ENCODE measurements around the gene PYGM.

PYGM gene

DNA sequence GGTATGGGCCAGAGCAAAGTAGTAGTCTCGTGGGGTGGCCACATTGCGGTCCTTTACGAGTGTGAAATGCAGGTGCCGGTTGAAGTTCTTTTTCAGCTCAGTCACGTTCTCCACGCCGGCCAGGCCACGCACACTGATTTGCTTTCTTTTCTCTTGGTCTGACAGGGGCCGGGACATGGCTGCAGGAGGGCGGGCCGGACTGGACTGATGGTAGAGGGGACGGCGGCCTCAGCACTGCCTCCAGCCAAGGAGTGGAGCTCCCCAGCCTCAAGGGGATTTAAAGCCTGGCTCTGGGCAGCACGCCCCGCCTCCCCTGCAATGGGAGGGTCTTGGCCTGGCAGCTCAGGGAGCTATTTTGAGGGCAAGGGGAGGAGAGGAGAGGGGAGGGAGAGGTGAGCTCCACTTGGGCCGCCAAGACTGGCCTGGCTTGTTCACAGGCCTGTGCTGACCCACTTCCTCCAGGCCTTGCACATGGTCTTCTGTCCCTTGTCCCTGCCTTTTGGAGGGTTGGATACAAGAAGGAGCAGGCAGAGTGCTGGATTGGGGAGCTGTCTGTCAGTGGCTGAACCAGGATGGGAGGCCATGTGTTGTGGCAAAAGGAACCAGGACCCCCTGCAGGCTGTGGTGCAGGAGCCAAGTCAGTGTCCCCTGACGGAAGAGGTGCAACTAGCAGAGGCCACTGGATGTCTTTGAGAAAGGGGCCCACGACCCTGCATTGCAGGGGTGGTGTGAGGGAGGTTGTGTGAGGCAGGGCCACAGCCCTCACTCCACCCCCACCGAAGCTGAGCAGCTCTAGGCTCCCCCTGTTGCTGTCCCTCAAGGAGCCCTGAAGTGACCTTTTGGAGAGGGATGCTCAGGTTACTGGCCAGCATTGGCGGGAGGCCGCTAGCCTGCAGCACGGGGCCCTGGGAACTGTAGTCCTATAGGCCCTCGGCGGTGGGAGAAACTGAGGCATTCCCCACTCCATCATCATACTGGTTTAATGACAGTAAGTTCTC, at the start of gene PYGM:
PYGM (minus strand) TSS at position 253 of the 998 bp plus-strand sequence; CDS start at position 177, 76 bp downstream.
- no peak for DNase-seq (ENCODE audit: low read depth)

DNA sequence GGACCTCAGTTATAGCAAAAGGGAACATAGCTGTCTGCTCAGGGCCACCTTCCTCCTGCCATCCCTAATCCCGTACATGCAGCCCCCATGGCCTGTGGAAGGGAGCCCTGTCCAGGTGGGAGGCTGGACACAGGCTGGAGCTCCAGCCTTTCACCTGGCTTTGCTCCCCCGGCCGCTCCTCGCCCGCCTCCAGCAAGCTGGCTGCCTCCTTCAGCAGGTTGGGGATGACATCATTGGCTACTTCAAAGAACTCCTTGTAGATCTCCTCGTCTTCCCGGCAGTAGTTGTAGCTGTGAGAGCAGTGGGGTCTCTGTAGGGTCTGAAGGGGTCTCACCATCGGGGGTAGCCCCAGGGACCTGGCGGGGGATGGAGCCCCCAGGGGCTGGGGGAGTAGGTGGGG, 45.7 kb upstream of the PYGM start:
- no peak for DNase-seq (ENCODE audit: low read depth)

DNA sequence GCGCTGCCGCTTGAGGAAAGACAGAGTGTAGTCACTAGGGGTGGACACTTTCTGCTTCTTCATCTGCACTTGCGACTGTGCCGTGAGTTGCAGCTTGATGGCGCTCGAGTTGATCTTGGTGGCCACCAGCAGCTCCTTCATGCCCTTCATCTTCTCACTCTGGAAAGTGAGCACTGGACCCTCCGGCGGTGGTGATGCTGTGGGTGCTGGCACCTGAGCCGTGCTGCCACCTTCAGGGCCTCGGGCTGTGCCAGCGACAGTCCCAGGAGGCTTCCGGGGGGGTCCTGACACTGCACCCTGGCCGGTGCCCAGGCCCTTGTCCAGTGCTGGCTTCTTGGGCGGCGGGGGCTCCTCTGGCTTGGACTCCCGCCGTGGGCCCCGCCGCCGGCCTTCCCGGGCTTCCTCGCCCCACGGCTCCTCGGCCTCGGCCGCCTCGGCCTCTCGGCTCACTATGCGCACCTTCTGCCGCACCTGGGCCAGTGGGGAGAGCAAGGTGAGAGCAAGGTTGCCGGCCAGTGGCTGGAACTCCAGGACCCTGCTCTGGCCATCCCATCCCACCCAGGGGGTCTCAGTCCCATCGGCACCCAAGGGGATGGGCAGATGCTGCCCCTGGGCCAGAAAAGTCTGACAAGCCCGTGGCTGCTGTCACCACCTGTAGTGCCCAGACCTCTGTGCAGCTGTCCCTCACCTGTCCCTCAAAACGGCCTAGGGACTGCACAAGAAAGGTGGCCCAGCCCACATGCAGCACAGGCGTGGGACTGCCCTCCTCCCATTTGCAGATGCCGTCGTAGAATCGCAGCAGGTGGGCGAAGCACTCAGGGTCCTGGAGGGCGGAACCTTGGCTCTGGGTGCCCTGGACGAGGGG, 44.8 kb upstream of the PYGM start:
- no peak for DNase-seq (ENCODE audit: low read depth)

DNA sequence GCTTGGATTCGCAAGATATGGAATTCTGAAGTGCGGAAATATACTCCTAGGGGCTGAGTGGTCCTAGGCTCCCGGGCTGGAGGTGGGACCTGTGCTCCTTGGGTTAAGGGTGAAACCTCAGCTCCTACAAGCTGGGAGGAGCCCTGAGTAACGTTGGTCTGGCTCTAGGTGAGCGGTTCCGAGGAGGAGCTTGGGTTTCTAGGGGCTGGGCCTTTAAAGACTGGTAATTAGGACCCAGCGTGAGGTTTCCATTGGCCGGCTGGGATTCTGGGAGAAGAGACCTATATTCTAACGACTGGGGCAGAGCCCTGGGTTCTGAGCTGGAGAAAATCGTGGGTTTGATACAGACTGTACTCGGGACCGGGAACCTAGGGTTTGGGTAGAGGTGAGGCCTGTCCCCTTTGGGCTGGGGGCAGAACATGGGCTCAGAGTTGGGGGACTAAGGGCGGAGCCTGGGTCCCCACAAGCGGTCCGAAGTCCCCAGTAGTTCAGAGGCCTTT, 44.1 kb upstream of the PYGM start:
- DNase-seq (ENCODE audit: low read depth): no peak

DNA sequence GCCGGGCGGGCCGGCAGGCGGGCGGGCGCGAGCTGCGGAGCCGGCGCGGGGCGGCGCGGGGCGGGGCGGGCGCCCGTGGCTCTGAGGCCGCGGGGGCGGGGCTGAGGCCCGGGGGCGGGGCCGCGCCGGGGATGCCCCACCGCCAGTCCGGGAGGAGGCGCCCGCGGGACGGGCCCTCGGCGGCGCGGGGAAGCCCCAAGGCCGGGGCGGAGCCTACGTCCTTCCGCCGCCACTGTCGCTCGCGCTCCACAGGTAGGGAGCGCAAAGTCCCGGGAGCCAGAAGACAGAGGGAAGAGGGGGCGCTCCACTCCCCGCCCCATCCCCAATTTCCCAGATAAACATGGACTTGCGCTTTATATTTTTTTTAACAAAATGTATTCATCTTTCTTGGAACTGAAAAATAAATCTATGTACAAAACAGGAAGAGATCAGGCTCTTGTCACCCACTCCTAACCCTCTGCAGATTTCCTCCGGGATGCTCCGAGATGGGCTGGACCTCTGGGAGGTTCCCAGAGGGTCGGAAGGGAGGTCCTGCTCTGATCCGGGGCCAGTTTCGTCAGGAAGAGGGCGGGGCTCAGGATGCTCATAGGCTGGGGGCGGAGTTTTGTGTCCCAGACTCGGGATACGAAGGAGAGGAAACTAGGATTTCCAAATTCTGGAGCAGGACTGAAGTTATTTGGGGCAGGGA, 43.5 kb upstream of the PYGM start, which contains the start of gene MAP4K2:
MAP4K2 (minus strand) TSS at position 57 of the 688 bp plus-strand sequence. CDS start 65 bp downstream, outside the sequence.
- DNase-seq (ENCODE audit: low read depth): peak; percentile 81

DNA sequence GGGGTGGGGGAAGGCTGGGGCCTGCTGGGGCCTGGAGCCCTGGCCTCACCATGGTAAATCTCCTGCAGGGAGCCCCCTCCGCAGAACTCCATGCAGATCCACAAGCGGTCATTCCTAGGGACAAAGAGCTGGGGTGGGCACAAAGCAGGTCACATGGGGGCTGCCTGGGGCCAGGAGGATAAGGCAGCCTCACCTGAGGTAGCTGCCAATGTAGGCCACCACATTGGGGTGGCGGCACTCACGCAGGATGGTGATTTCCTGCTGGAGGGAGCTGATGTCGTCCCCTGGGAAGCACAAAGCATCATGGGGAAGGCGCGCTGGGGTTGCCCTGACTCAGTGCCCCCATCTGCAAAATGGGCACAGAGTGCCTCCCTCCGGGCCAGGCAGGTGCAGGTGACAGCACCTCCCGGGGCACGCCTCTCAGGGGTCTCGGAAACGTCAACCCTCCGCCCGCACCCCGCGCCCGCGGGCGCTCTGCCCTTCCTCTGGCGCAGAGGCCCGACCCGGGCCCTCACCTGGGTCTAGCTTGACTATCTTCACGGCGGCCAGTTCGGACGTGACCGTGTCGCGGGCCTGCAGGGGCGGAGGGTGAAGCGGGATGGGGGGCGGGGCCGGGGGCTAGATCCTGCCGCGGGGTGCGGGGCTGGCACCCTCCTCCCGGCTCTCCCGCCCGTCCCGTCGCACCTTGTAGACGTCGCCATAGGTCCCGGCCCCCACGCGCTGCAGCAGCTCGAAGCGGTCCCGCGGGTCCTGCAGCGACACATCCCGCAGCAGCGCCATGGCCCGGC, 42.8 kb upstream of the PYGM start:
- peak; percentile 17 for DNase-seq (ENCODE audit: low read depth)

DNA sequence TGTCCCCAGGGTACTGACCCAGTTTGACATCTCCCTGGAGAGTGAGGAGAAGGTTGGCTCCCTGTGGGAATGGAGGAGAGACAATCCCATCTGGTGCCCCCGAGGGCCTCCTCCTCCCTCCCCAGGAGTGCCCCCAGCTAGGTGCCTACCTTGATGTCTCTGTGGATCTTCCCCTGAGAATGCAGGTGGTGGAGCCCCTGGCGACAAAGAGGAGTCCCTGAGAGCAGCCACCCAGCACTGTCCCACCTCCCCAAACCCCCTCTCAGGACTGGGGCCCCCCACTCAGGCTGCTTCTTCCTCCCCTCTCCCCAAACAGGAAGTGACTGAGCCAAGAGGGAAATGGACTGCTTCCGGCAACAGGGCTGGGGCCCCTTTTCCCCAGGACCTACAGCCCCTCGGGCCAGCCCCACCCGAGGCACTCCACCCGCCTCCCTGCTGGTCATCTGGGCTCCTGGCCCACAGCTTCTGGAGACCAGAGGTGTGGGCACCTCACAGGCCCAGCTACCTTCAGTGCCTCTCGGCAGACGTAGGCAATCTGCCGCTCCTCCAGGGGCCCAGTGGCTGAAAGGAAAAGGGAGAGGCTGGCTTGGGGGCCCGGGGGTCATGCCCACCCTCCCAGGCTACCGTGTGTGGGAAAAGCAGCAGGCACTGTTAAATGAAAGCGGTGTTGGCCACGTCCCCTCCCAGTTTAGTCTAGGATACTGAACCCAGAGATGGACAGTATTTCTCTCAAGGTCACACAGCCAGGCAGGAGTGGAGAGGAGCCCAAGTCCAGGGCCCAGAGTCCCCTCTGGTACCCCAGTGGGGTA, 42.0 kb upstream of the PYGM start:
- DNase-seq (ENCODE audit: low read depth): no peak

DNA sequence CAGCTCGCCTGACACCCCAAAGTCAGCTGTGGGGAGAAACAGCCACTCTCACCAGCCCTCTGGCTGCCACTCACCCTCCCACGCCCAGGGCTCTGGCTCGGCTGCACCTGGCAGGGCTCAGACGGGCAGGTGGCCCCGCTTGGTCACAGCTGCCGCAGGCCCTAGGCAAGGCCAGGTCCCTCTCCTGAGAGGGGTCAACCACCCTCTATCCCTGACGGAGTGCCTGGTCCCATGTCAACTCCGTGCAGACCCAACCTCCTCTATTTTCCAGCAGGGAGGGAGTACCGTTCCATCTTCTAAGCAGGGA, 41.3 kb upstream of the PYGM start:
- no peak for DNase-seq (ENCODE audit: low read depth)

DNA sequence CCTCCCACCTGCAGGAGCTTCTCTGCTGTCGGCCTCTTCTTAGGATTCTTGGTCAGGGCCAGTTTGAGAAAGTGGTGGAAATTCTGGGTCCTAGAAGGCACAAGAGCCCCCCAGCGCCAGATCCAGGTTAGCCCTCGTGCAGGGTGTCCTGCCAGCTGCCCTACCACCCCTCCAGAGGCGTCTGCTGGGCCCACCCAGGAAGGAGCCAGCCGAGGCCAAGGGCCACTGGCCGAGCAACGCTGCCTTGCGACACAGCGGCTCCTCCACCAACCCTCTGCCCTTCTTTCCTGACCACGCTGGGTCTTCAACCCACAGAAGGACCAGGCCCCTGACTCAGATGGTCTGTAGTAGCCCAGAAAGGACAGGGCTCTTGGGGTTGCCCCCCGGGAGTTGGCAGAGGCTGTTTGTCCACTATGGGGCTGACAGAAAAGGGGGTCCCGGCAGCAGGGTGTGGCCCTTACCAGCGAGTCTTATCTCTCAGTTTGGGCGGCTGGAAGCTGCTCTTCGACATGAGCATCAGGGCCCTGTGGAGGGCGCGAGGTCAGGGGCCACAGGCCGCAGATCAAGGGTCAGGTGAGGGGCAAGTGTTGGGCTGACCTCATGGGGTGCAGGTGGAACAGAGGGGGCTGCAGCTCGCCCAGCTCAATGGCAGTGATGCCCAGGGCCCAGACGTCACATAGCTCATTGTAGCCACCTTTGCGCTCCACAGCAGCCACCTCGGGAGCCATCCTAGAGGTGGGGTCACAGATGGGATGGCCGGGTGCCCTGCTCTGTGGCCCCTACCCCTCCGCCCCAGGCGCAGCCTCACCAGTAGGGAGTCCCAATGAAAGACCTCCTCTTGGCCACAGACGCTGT, 40.8 kb upstream of the PYGM start:
- no peak for DNase-seq (ENCODE audit: low read depth)

DNA sequence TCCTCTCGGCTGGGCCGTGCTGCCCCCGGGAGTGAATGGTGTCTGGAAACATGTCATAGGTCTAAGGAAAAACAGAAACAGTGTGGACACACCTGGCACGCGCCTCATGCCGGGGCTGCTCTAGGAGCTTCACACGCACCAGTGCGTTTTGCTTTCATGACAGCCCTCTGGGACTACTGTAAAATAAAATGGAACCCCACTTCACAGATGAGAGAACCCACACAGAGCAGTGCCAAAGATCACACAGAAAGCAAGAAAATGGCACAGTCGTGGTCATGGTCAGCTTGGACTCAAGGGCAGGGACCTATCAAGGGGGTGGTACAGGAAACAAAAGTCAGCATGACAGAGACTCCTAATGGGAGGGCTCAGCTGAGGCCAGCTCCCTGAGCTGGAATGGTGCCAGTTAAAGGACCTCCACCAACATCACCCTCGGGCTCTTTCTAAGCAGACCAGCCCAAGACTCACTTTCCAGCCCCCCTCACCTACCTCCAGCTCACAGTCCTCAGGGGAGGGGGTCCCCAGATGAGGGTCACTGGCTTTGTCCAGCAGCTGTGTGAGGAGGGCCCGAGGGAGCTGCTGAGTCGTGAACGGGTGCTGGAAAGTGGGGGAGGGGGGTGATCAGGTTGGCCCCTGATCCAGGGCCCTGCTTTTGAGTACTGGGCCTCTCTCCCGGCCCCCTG, 40.0 kb upstream of the PYGM start:
- DNase-seq (ENCODE audit: low read depth): no peak

DNA sequence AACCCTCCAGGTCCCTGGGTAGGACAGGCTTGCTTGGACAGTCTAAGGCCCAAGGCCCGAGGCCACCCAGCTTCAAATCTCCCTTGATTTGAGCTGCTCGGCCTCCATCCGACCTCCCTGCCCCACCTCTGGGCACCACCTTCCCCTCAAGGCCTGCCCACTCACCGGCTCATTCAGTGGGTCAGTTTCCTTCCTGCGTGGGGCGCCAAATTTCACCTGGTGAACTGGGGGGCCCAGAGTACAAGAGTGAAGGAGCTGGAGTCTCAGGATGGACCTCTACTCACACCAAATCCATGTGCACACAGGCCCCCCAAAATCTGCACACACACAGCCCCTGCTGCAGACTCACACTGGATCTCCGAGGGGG, 39.5 kb upstream of the PYGM start:
- DNase-seq (ENCODE audit: low read depth): no peak

DNA sequence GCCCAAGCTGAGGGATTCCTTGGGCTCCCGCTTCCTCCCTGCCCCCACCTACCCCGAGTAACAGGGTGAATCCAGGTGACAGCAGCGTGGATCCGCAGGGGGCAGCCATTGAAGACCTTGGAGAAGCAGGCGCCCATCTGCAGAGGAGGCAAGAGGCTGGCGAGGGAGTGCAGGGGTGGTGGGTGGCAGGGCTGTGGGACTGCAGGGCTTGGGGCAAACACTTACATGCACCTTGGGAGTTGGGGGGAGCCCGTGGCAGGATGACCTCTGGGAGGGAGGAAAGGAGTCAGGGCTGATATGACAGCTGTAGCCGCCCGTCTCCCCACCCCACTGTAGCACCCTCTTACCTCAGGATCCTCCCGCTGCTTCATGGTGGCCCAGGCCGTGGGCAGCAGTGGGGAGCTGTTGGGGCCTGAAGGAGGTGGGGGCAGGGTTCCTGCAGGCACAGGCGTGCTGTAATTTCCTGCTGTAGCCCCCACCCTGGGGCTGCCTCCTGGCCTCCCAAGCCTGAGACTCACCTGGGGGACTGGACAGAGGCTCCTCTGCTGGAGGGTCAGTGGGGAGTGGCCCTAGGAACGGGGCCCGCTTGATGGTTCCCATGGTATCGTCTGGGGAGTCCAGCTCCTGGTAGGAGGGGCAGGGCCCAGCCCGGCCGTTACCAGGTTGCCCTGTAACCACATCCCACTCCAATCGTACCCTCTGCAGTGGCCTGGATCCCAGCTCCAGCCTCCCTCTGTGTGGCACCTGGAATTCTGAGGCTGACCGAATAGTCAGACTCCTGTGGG, 37.2 kb upstream of the PYGM start:
- no peak for DNase-seq (ENCODE audit: low read depth)

DNA sequence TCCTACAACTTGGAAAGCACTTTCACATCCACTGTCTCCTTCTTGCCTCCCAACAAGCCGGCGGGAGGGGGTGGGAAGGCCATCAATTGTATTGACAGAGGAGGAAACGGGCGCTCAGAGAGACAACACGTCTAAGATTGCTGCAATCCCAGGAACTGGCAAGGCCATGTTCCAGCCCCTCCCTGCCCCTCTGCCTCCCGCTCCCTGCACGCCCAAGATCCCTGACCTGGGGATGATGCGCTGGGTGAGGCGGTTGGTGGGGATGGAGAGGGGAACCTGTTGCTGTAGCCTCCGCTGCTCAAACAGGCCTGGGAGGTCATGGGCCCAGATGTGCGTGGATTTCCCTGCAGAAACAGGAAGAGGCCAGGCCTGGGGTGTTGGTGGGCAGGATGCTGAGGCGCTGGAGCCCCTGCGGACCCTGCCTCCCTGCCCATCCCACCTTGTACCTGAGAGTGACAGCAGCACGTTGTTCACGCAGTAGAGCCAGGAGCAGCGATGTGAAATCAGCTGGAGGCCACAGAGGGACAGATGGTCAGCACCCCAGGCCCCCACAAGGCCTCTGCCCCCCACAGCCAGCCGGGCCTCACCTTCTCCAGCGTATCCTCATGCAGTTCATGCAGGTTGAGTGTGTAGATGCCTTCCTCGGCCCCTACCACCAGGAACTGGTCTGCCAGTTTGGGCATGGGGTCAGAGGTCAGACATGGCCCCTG, 36.4 kb upstream of the PYGM start:
- DNase-seq (ENCODE audit: low read depth): no peak

DNA sequence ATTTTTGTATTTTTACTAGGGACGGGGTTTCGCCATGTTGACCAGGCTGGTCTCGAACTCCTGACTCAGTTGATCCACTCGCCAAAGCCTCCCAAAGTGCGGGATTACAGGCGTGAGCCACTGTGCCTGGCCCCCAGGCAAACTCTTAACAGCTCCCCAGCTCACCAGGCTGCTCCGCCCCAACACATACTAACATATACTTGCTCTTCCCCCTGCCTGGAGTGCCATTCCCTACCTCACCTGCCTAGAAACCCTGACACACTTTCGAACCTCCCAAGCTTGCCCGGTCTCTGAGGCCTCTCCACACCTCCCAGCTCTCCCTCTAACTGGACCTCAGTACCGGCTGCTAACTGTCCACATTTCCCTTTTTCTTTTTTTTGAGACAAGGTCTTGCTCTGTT, 34.8 kb upstream of the PYGM start:
- DNase-seq (ENCODE audit: low read depth): no peak

DNA sequence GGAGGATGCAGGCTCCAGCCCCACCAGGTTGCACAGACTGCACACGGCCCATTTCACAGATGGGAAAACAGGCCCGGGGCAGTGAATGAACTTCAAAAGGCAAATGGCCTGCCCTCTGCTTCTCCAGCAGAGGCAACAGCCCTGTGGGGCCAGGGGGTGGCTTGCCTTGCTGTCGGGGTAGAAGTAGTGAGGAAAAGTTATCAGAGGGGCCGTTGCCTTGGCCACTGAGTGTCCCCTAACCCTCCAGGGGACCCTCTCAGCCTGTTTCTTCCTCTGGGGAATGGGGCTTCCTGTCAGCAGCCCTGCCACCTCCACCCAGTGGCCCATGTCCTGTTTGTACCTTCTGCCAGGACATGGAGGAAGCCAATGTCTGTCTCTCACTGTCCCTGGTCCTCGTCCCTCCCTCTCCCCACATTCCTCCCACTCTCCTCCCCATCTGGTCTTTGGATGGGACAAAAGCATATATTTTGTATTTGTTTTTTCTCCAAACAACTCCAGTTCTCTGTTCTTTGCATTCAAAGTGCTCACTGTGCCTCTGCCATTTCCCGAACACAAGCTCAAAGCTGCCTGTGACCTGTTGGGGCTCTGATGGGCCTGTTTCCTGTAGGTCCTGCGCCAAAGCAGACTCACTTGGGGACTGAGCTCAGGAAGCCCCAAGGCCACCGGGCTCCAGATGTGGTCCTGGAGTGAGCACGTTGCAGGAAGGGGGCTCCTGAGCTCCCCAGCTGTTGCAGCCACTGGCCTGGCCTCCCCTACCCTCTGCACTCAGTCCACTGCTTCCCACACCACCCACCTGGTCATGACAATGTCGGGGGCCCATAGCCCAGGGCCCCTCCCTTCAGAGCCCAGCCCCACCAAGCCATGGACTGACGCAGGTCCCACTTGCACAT, 33.7 kb upstream of the PYGM start:
- no peak for DNase-seq (ENCODE audit: low read depth)

DNA sequence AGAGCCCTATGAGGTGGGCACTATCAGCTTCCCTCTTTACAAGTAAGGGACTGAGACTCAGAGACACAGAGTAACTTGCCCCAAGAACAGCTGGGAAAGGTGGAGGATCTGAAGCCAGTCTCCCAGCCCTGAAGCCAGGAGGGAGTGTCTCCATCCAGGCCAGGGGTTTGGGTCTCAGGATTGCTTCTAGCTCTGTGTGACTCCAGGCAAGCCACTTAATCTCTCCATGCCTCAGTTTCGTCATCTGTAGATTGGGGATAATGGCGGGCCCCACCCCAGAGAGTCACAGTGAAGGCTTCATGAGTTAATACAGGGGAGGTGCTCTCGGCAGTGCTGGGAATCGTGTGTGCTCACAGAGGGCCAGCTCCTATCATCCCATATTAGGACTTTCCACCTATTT, 32.7 kb upstream of the PYGM start:
- DNase-seq (ENCODE audit: low read depth): no peak
